ENCODE data around the gene COL4A1.

COL4A1 gene

GRCh38 chr13:110123041-110123809 is 183.7 kb downstream of the COL4A1 start:
- DNase-seq (ENCODE audit: low read depth), result no peak
- no peak overlapping the region for H3K4me3 ChIP-seq (ENCODE audit: low read depth, low read length)
- TF ChIP-seq, protein P1, sequence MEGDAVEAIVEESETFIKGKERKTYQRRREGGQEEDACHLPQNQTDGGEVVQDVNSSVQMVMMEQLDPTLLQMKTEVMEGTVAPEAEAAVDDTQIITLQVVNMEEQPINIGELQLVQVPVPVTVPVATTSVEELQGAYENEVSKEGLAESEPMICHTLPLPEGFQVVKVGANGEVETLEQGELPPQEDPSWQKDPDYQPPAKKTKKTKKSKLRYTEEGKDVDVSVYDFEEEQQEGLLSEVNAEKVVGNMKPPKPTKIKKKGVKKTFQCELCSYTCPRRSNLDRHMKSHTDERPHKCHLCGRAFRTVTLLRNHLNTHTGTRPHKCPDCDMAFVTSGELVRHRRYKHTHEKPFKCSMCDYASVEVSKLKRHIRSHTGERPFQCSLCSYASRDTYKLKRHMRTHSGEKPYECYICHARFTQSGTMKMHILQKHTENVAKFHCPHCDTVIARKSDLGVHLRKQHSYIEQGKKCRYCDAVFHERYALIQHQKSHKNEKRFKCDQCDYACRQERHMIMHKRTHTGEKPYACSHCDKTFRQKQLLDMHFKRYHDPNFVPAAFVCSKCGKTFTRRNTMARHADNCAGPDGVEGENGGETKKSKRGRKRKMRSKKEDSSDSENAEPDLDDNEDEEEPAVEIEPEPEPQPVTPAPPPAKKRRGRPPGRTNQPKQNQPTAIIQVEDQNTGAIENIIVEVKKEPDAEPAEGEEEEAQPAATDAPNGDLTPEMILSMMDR (IDR thresholded peaks at IDR 0.05; ENCODE audit: insufficient read depth, low read depth, low read length, missing control alignments), result no peak

DNA sequence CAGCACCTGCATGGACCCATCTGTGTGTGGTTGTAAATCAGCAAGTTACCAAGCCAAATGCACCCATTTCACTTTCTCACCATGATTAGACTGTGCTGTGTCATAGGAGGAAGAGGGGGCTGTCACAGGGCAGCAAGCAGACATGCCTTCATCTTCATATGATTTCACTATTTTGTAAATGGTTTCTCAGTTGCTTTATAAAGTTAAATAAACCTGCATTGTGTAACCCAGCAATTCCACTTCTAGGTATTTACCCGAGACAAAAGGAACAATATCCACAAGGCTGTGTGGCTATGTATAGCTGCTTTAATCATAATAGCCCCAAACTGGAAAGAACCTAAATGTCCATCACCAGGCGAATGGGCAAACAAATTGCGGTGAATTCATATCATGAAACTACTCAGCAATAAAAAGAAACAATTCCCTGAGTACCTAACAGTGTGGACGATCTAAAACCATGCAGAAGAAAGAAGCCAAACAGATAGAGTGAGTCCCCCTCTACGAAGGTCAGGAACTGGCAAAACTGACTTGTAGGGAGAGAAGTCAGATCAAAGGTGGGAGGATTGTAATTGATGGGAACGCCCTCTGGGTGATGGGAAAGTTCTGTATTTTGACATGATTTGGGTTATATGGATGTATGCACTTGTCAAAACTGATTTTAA is 185.4 kb downstream of the COL4A1 start:
- TF ChIP-seq, protein P1 (IDR thresholded peaks at IDR 0.05; ENCODE audit: insufficient read depth, low read depth, low read length, missing control alignments), result no peak
- peak; percentile 61 for DNase-seq (ENCODE audit: low read depth)
- peak overlapping the region; percentile 22; the same call in 1 of the 2 replicates for H3K4me3 ChIP-seq (ENCODE audit: low read depth, low read length)

DNA sequence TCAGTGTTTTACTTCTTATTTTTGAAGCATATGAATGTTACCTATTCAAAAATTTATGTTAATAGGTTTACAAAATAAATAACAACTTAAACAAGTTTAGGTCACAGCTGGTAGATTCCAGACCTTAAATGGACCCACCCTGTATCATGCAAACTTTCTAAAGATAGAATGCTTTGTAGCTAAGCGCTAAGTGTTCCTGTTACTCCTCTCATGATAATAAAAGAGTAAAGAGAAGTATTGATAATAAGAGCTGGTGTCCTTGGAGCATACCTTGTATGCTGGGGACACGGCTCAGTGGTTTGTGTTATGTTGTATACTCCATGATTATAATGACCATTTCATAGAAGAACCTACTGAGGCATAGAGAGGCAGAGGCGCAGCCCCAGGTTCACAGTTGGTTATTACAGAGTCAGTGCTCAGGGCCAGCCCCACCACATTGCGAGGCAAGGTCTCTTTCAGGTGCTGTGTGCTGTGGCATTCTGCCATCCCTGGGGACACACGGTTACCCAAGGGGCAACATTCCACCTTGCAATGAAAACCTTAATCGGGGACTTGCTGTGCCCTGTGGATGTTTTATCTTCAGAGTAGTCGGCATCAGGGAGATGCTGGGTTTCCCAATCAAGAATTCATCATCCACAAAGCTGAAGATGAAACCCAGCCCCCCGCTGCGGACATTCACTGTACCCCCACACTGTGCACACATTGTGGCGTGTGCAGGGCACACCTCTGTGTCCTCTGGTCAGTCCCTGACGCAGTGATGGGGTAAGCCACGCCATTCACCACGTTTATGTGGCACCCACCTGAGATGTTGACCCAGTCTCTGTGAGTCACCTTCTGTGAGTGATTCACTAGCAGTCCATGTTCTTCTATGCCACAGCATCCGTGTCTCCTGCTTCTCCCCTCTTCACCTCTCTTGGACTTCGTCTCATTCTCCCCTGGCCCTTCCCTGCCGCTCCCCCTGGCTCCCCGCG is 186.7 kb downstream of the COL4A1 start:
- no peak overlapping the region for H3K4me3 ChIP-seq (ENCODE audit: low read depth, low read length)
- TF ChIP-seq, protein P1 (IDR thresholded peaks at IDR 0.05; ENCODE audit: insufficient read depth, low read depth, low read length, missing control alignments), result no peak
- DNase-seq (ENCODE audit: low read depth), result no peak

GRCh38 chr13:110118106-110118505 is 188.9 kb downstream of the COL4A1 start:
- no peak overlapping the region for H3K4me3 ChIP-seq (ENCODE audit: low read depth, low read length)
- no peak for DNase-seq (ENCODE audit: low read depth)
- TF ChIP-seq, protein P1 (IDR thresholded peaks at IDR 0.05; ENCODE audit: insufficient read depth, low read depth, low read length, missing control alignments), result no peak

- H3K4me3 ChIP-seq (ENCODE audit: low read depth, low read length), result no peak overlapping the region
- TF ChIP-seq, protein P1 (IDR thresholded peaks at IDR 0.05; ENCODE audit: insufficient read depth, low read depth, low read length, missing control alignments), result peak; percentile 88
- DNase-seq (ENCODE audit: low read depth), result peak; percentile 74
Observed at GRCh38 chr13:110116072-110116487, 190.9 kb downstream of the COL4A1 start.

DNA sequence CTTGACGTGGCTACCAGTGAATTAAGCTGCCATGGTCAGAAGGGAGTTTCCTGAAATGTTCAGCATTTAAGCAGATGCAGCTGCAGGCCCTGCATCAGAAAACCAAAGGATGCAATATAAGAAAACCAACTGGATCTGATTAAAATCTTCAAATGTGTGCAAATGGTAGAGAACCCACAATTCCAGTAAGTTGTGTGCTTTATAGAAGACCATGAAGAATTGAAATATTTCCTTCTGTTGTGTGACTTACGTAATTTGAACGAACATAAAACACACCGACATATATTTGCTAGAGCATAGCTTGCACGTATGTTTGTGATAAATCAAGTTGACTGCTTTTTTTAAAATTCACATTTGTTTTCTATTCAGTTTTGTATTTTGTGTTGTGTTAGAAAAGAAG is 191.4 kb downstream of the COL4A1 start:
- H3K4me3 ChIP-seq (ENCODE audit: low read depth, low read length), result no peak overlapping the region
- TF ChIP-seq, protein P1 (IDR thresholded peaks at IDR 0.05; ENCODE audit: insufficient read depth, low read depth, low read length, missing control alignments), result no peak
- DNase-seq (ENCODE audit: low read depth), result no peak
